GM18951 (cell line): ENCODE measurements around the gene DGKH.

Experiments used
- POLR2A ChIP-seq: IDR thresholded peaks from 4 replicates; pipeline ENCODE4 v1.6.1; 2011; ENCODE audit warnings: mild to moderate bottlenecking; ENCODE audit not compliant: insufficient read length, insufficient read depth; ENCODE audit errors: extremely low read depth
- in situ Hi-C: fragments of 300-500 bp; cut with MboI; formaldehyde crosslinking; loops from one replicate; pipeline ENCODE4 v1.12.0; 2022; ENCODE audit warnings: low sequenced_read_pairs, mixed read lengths, inconsistent platforms; ENCODE audit not compliant: unreplicated experiment

DGKH gene

DNA sequence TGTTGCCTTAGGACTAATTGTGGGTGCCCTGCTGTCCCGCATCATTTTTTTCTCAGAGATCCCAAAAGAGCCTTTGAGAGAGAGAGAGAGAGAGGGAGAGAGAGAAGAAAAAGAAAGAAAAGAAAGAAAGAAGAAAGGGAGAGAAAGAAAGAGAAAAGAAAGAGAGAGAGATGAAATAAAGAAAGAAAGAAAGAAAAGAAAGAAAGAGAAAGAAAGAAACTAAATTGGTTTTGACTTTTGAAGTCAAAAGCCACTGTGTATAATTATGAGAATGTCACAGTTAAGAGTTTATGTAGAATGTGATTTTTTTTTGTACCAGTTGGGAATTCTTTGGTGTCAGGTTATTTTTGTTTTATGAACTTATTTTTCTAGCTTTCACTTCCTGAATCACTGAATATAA is 180.1 kb downstream of the DGKH start:
- TF ChIP-seq POLR2A, result no peak
- in situ Hi-C loops, result no loop called here

GRCh38 chr13:42229287-42229686 is 180.8 kb downstream of the DGKH start:
- in situ Hi-C loops, result no loop called here

DNA sequence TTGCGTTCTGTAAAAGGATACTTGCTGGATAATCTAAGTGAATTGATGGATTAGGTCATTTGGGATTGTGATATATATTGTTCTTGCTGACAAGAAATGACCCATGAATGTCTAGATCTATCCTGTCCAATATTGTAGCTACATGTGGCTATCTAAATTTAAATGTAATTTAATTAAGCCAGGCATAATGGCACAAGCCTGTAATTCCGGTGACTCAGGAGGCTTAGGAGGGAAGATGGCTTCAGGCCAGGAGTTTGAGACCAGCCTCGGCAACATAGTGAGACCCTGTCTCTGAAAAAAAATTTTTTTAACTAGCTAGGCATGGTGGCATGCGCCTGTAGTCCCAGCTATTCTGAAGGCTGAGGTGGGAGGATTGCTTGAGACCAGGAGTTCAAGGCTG is 184.2 kb downstream of the DGKH start:
- no peak for TF ChIP-seq POLR2A
- in situ Hi-C loops, result no loop called here

More at GRCh38 chr13:42229287-42229686, 180.8 kb downstream of the DGKH start:
- TF ChIP-seq POLR2A, result no peak

DNA sequence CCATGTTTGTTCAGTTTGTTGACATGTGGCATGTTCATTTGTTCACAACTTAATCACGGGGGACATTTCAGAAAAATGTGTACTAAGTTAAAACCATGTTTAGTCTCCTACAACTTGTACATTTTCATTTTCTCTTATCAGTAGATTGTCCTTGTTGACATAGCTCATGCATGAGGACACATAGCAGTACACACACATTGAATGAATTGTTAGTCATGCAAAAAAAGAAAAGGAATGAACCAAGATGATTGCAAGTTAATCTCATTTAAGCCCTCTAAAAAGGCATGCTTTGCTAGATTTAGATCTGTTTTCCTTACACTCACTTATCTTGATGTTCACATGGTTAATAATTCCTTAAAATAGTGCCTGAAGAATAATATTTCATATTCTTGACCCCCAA is 185.3 kb downstream of the DGKH start:
- TF ChIP-seq POLR2A, result no peak
- in situ Hi-C loops, result no loop called here

GRCh38 chr13:42239161-42239560 is 190.7 kb downstream of the DGKH start:
- no peak for TF ChIP-seq POLR2A

GRCh38 chr13:42239644-42240043 is 191.2 kb downstream of the DGKH start:
- no peak for TF ChIP-seq POLR2A
- in situ Hi-C loops, result no loop called here

More at GRCh38 chr13:42239161-42239560, 190.7 kb downstream of the DGKH start:
- in situ Hi-C loops, result no loop called here

- TF ChIP-seq POLR2A, result no peak
- in situ Hi-C loops, result no loop called here
Observed at GRCh38 chr13:42246541-42246940, 198.1 kb downstream of the DGKH start.

DNA sequence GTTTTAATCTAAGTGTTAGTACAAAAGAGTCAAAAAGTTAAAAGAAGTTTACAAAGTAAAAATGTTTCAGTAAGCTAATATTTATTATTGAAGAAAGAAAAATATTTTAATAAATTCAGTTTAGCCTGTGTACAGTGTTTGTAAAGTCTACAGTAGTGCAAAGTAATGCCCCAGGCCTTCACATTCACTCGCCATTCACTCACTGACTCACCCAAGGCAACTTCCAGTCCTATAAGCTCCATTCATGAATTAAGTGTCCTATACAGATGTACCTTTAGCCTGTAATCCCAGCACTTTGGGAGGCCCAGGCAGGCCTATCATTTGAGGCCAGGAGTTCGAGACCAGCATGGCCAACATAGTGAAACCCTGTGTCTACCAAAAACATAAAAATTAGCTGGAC is 199.4 kb downstream of the DGKH start:
- TF ChIP-seq POLR2A, result no peak
- in situ Hi-C loops, result no loop called here

DNA sequence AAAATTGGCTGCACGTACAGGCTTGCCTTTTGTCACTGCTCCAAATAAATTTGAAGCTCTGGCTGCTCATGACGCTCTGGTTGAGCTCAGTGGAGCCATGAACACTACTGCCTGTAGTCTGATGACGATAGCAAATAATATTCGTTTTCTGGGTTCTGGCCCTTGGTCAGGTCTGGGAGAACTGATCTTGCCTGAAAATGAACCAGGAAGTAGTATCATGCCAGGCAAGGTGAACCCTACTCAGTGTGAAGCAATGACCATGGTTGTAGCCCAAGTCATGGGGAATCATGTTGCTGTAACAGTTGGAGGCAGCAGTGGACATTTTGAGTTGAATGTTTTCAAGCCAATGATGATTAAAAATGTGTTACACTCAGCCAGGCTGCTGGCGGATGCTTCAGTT is 207.4 kb downstream of the DGKH start:
- in situ Hi-C loops, result no loop called here
- no peak for TF ChIP-seq POLR2A

- TF ChIP-seq POLR2A, result no peak
- in situ Hi-C loops, result no loop called here
Observed at GRCh38 chr13:42258747-42259146, 210.3 kb downstream of the DGKH start.

DNA sequence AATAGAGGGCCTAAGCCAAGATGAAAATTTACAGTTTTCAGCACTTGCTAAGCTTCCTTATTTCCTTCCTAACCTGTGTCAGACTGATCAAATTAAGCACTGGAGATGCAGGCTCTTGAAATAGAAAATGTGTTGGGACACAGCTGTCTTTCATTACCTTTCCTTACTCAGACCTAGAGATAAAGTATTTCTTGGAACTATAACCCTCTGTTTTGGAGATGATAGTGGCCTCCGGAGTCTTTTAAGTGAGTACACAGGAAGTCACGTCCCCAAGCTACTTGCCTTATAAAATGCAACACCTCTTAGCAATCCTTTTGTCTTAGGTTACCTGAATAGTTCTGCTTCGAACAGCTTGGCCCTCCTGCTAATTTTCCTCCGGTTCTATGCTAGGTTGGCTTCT is 211.1 kb downstream of the DGKH start:
- in situ Hi-C loops, result no loop called here
- no peak for TF ChIP-seq POLR2A

GRCh38 chr13:42260903-42261654 is 212.6 kb downstream of the DGKH start:
- no peak for TF ChIP-seq POLR2A
- in situ Hi-C loops, result no loop called here

DNA sequence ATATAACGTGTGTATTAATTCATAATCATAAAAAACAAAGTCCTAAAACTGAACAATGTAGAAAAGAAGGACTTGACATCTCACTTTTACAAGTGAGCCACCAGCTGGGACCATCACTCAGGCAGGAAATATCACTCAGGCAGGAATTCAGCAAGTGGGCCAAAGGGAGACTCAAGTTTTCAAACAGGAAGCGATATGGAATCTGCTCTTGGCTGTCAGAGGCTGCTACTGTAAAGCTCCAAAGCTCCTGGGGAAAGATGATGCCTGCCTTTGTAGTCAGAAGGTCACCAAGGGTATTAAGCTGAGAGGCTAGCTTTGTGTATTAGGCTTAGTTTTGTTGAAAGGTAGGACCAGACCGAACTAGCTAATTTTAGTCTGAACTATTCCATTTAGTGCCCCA is 218.0 kb downstream of the DGKH start:
- in situ Hi-C loops, result no loop called here
- no peak for TF ChIP-seq POLR2A

GRCh38 chr13:42270160-42270856 is 221.9 kb downstream of the DGKH start:
- TF ChIP-seq POLR2A, result no peak
- in situ Hi-C loops, result no loop called here
